KMS-11 (cell line): Measurements from ENCODE around the gene CSRP2.

Experiments
- H2AFZ ChIP-seq: fragments of 200-600 bp; sonication (generic); 2 replicates; pipeline ENCODE4 v1.6.1; 2016; ENCODE audit warnings: antibody characterized with exemption, mixed run types, low read depth
- H3K27ac ChIP-seq: fragments of 200-600 bp; sonication (generic); 2 replicates; pipeline ENCODE4 v1.6.1; 2016; ENCODE audit warnings: mild to moderate bottlenecking, mixed run types
- H3K27me3 ChIP-seq: fragments of 200-600 bp; sonication (generic); 2 replicates; pipeline ENCODE4 v1.6.1; 2017; ENCODE audit warnings: mild to moderate bottlenecking, low read depth, mixed run types, moderate library complexity; ENCODE audit not compliant: insufficient read depth
- H3K36me3 ChIP-seq: fragments of 200-600 bp; sonication (generic); 2 replicates; pipeline ENCODE4 v1.6.1; 2017; ENCODE audit warnings: mild to moderate bottlenecking, mixed run types; ENCODE audit not compliant: insufficient read depth
- H3K4me1 ChIP-seq: fragments of 200-600 bp; sonication (generic); 2 replicates; pipeline ENCODE4 v1.6.1; 2016; ENCODE audit warnings: mild to moderate bottlenecking, low read depth, mixed run types; ENCODE audit not compliant: poor library complexity, severe bottlenecking
- H3K4me2 ChIP-seq: fragments of 200-600 bp; sonication (generic); 2 replicates; pipeline ENCODE4 v1.7.0; 2016; ENCODE audit warnings: mild to moderate bottlenecking, mixed run types
- H3K4me3 ChIP-seq: fragments of 200-600 bp; sonication (generic); IDR thresholded peaks from 2 replicates; pipeline ENCODE4 v1.6.1; 2017; ENCODE audit warnings: low read depth, low read length, mixed read lengths; ENCODE audit not compliant: insufficient read depth
- H3K79me2 ChIP-seq: fragments of 200-600 bp; sonication (generic); 2 replicates; pipeline ENCODE4 v1.6.1; 2016; ENCODE audit warnings: low read depth, mixed run types; ENCODE audit not compliant: insufficient read depth
- H3K9ac ChIP-seq: fragments of 200-600 bp; sonication (generic); 2 replicates; pipeline ENCODE4 v1.6.1; 2016; ENCODE audit warnings: mild to moderate bottlenecking, mixed run types
- H4K20me1 ChIP-seq: fragments of 200-600 bp; sonication (generic); 2 replicates; pipeline ENCODE4 v1.6.1; 2016; ENCODE audit warnings: mild to moderate bottlenecking, mixed run types; ENCODE audit not compliant: insufficient read depth
- TF ChIP-seq, protein P1 (sequence below): fragments of 200-600 bp; sonication (generic); conservative IDR thresholded peaks from 2 replicates; pipeline ENCODE4 v1.6.1; 2017; ENCODE audit warnings: low read depth, mild to moderate bottlenecking, antibody characterized with exemption, low read length, moderate library complexity, mixed read lengths

The CSRP2 gene

DNA sequence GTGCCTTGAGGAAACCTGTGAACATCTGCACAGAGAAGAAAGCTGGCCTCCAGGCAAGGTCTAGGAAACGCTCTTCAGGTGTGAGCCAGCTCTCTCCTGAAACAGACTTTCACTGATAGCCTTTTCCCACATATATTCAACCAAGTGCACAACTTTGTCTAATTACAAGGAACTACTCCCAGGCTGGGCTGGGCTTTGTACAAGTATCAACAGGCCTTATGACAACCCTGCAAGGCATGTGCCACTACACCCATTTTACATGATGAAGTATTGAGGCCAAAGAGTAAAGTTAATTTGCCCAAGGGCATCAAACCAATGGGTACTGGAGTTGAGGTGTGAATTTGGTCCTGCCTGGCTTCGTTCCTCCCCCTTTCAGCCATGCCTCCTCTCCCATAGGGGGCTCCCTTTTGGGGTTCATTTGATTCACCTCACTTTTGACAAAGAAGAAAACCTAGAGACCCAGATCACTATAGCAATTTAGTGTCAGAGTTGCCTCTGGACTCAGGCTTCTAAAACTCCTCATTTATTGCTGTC, 2.1 kb downstream of the CSRP2 start:
- H3K9ac ChIP-seq: no peak overlapping the region
- H3K79me2 ChIP-seq: no peaks in the 10 kb centered on the region
- no peak overlapping the region for H3K4me2 ChIP-seq
- no peak overlapping the region for H2AFZ ChIP-seq
- H3K36me3 ChIP-seq: no peaks in the 10 kb centered on the region
- no peak overlapping the region for H3K4me3 ChIP-seq
- H3K4me1 ChIP-seq: peaks cover 5% of the 10 kb centered on the region
- H3K27me3 ChIP-seq: no peaks in the 10 kb centered on the region
- H4K20me1 ChIP-seq: no peaks in the 10 kb centered on the region
- H3K27ac ChIP-seq: no peak overlapping the region
- TF ChIP-seq, protein P1, sequence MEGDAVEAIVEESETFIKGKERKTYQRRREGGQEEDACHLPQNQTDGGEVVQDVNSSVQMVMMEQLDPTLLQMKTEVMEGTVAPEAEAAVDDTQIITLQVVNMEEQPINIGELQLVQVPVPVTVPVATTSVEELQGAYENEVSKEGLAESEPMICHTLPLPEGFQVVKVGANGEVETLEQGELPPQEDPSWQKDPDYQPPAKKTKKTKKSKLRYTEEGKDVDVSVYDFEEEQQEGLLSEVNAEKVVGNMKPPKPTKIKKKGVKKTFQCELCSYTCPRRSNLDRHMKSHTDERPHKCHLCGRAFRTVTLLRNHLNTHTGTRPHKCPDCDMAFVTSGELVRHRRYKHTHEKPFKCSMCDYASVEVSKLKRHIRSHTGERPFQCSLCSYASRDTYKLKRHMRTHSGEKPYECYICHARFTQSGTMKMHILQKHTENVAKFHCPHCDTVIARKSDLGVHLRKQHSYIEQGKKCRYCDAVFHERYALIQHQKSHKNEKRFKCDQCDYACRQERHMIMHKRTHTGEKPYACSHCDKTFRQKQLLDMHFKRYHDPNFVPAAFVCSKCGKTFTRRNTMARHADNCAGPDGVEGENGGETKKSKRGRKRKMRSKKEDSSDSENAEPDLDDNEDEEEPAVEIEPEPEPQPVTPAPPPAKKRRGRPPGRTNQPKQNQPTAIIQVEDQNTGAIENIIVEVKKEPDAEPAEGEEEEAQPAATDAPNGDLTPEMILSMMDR: no peak

DNA sequence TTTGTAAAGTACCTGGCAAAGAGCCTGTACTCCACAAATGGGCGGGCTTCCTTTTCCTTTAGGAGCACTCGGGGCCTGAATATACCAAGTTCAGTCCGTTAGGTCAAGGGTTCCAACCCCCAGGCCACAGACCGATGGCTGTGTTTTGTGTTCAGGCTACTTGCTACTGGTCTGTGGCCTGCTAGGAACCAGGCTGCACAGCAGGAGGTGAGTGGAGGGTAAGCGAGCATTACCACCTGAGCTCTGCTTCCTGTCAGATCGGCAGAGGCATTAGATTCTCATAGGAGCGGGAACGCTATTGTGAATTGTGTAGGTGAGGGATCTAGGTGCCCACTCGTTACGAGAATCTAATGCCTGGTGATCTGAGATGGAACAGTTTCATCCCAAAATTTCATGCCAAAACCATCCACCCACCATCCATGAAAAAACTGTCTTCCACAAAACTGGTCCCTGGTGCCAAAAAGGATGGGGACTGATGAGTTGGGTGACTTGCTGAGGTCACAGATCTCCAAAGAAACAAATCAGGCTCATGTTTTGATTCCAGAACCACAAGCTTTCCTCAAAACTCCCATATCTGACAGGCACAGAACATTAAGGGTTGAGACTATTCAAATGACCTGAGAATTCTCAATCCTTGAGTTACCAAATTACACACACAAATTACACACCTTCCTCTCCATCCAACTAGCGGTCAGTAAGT, 4.2 kb downstream of the CSRP2 start:
- Histone ChIP-seq H3K27me3 (no peaks in the 10 kb centered on the region), H3K36me3 (no peaks in the 10 kb centered on the region), H2AFZ (no peak overlapping the region), H3K4me2 (no peak overlapping the region), H4K20me1 (no peaks in the 10 kb centered on the region), H3K9ac (no peak overlapping the region), H3K4me3 (no peak overlapping the region), H3K27ac (no peak overlapping the region), H3K79me2 (no peaks in the 10 kb centered on the region), H3K4me1 (peaks cover 2% of the 10 kb centered on the region)
- TF ChIP-seq, protein P1: no peak

DNA sequence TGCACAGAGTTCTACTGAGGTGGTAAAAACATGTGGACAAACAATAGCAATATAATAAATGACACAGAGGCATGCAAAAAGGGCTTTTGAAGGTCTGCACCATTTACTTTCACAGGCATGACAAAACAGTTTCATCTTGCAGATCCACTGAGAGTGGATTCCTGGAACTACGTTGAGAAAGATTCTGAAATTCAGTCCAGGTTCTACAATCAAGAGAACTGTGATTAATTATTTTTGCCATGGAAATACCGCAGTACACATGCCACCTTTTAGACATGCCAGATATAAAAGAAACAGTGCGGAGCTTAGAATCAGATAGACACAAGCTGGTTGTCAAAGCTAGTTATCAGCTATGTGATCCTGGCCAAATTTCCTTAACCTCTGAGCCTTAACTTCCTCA, 4.8 kb downstream of the CSRP2 start:
- H3K79me2 ChIP-seq: no peaks in the 10 kb centered on the region
- H3K4me3 ChIP-seq: no peak overlapping the region
- no peak overlapping the region for H3K4me2 ChIP-seq
- H4K20me1 ChIP-seq: no peaks in the 10 kb centered on the region
- H3K27ac ChIP-seq: no peak overlapping the region
- no peak overlapping the region for H2AFZ ChIP-seq
- H3K36me3 ChIP-seq: no peaks in the 10 kb centered on the region
- no peaks in the 10 kb centered on the region for H3K4me1 ChIP-seq
- TF ChIP-seq, protein P1: no peak
- no peak overlapping the region for H3K9ac ChIP-seq
- no peaks in the 10 kb centered on the region for H3K27me3 ChIP-seq

DNA sequence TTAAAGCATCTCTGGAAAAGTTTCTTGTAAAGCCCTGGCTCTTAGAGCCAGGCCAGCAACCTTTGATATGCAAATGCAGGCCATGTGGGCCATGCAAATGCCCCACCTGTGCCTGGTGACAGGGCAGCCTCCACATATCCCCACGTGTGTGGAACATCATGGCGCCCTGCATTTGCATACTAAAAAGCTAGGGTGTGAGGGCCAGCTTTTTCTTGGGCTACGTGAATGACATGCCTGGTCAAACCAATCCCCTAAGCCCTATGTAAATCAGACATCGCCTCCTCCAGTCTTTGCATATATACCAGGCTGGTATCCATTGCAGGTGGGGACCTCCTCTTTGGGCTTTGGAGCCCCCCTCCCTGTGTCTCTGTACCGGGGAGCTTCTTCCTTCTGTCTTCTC, 6.4 kb downstream of the CSRP2 start:
- Histone ChIP-seq H3K27ac (no peak overlapping the region), H3K79me2 (no peaks in the 10 kb centered on the region), H3K4me1 (no peaks in the 10 kb centered on the region), H2AFZ (no peak overlapping the region), H3K9ac (no peak overlapping the region), H3K36me3 (no peaks in the 10 kb centered on the region), H3K4me3 (no peak overlapping the region), H3K27me3 (no peaks in the 10 kb centered on the region), H3K4me2 (no peak overlapping the region), H4K20me1 (no peaks in the 10 kb centered on the region)
- TF ChIP-seq, protein P1: no peak
